SK-N-SH treated with all-trans-retinoic acid at 6 μM for 48 hours (cell line): Measurements from ENCODE around the gene CACNA1B.

Source experiments
- TCF4 ChIP-seq: fragments of 250-450 bp; sonication (Bioruptor Pico); IDR thresholded peaks from 2 replicates; pipeline ENCODE4 v1.8.0; 2021; ENCODE audit warnings: mild to moderate bottlenecking, moderate library complexity, borderline replicate concordance
- ZFP30 ChIP-seq: fragments of 450-650 bp; formaldehyde crosslinking; IDR thresholded peaks from 2 replicates; pipeline ENCODE4 v1.5.0; 2022; ENCODE audit warnings: mild to moderate bottlenecking, moderate library complexity
- ZNF70 ChIP-seq: fragments of 450-650 bp; formaldehyde crosslinking; IDR thresholded peaks from 2 replicates; pipeline ENCODE4 v1.5.0; 2020; ENCODE audit warnings: mild to moderate bottlenecking, moderate library complexity

- no peak for TF ChIP-seq ZNF70 (CRISPR knock-in tag)
- no peak for TF ChIP-seq ZFP30
- TF ChIP-seq TCF4 (CRISPR knock-in tag): no peak
These were observed 223.2 kb downstream of the CACNA1B start for GRCh38 chr9:138100711-138101350.
